ENCODE data around the gene CAPN11.

CAPN11 gene

GRCh38 chr6:44150317-44150917 lies 8.2 kb upstream of the CAPN11 start:
- Histone ChIP-seq H3K4me1 (ENCODE audit: control insufficient read depth, insufficient read depth, low read length) (no peaks in the 10 kb centered on the region), H3K36me3 (ENCODE audit: control insufficient read depth in 2 of 2, insufficient read depth in 1 of 2, low read length in 2 of 2) (peaks cover 5 to 59% of the 10 kb centered on the region in 2 experiments; a peak in 2 of 3 replicates), H3K9me3 (ENCODE audit: control insufficient read depth, insufficient read depth, low read depth, low read length) (no peaks in the 10 kb centered on the region), H3K4me3 (ENCODE audit: low read depth, low read length) (no peak overlapping the region), H3K27ac (ENCODE audit: extremely low read depth, low read depth, low read length) (no peak overlapping the region)
- ChIA-PET CTCF (interaction anchor here (1.0 to 4.4 kb wide), 5 partner anchors 11 to 56 kb away, joined by 3 to 35 read pairs (median 27); no protein-coding TSS in a partner anchor), POLR2A (interaction anchor here (0.6 kb wide), 1 partner anchor 17 kb away, joined by 3 read pairs; no protein-coding TSS in a partner anchor)
- TF ChIP-seq GLIS1 (tag by site-specific recombination; IDR thresholded peaks at IDR 0.05) (peak; percentile 34; the same call in 1 of the 2 replicates), ZNF398 (tag by site-specific recombination; IDR thresholded peaks at IDR 0.05) (peak; percentile 59), ZNF639 (tag by site-specific recombination; IDR thresholded peaks at IDR 0.05) (no peak)

- ChIA-PET POLR2A (no interaction called here), CTCF (interaction anchor here (0.6 to 4.4 kb wide), 19 partner anchors 8 to 437 kb away, joined by 3 to 35 read pairs (median 4); partner anchors contain the start of gene SLC35B2)
- peaks cover 0 to 51% of the 10 kb centered on the region in 2 experiments; a peak in 1 of 3 replicates for H3K36me3 ChIP-seq (ENCODE audit: control insufficient read depth in 2 of 2, insufficient read depth in 1 of 2, low read length in 2 of 2)
- TF ChIP-seq SP7 (tag by site-specific recombination; IDR thresholded peaks at IDR 0.05) (peak; percentile 59; the same call in 1 of the 2 replicates), ZNF19 (tag by site-specific recombination; IDR thresholded peaks at IDR 0.05; ENCODE audit: low read depth) (no peak), ZNF335 (tag by site-specific recombination; conservative IDR thresholded peaks at IDR 0.05) (no peak), ZNF24 (tag by site-specific recombination; IDR thresholded peaks at IDR 0.05) (no peak), ZNF76 (tag by site-specific recombination; IDR thresholded peaks at IDR 0.05; ENCODE audit: borderline replicate concordance, low read depth) (no peak), ZNF776 (tag by site-specific recombination; IDR thresholded peaks at IDR 0.05; ENCODE audit: borderline replicate concordance) (no peak), ZIC2 (tag by site-specific recombination; IDR thresholded peaks at IDR 0.05) (peak; percentile 72), ZNF561 (tag by site-specific recombination; IDR thresholded peaks at IDR 0.05; ENCODE audit: borderline replicate concordance) (peak; percentile 47; the same call in 1 of the 2 replicates), ZNF449 (tag by site-specific recombination; IDR thresholded peaks at IDR 0.05) (no peak), ZNF26 (tag by site-specific recombination; IDR thresholded peaks at IDR 0.05) (no peak), ZNF184 (tag by site-specific recombination; IDR thresholded peaks at IDR 0.05) (no peak), ZNF391 (tag by site-specific recombination; IDR thresholded peaks at IDR 0.05; ENCODE audit: borderline replicate concordance, low read depth) (no peak), GLIS1 (tag by site-specific recombination; IDR thresholded peaks at IDR 0.05) (peak; percentile 22; the same call in 1 of the 2 replicates), FEZF1 (tag by site-specific recombination; IDR thresholded peaks at IDR 0.05) (no peak), ZNF341 (tag by site-specific recombination; IDR thresholded peaks at IDR 0.05; ENCODE audit: low read depth) (no peak), PBX3 (CRISPR knock-in tag; IDR thresholded peaks at IDR 0.05) (peak; percentile 91), KLF8 (tag by site-specific recombination; IDR thresholded peaks at IDR 0.05) (0 out of 2 replicates have a peak, but pooled peaks have one; percentile 25), ZNF501 (tag by site-specific recombination; IDR thresholded peaks at IDR 0.05) (peak; percentile 66), ZFP69B (tag by site-specific recombination; IDR thresholded peaks at IDR 0.05) (no peak), ZNF654 (tag by site-specific recombination; IDR thresholded peaks at IDR 0.05; ENCODE audit: low read depth) (peak; percentile 31)
Observed at GRCh38 chr6:44151348-44152108, 7.1 kb upstream of the CAPN11 start.

More at GRCh38 chr6:44151348-44152108, 7.1 kb upstream of the CAPN11 start:
- no peaks in the 10 kb centered on the region for H3K9me3 ChIP-seq (ENCODE audit: control insufficient read depth, insufficient read depth, low read depth, low read length)
- H3K4me3 ChIP-seq (ENCODE audit: low read depth, low read length) = no peak overlapping the region
- no peak overlapping the region for H3K27ac ChIP-seq (ENCODE audit: extremely low read depth, low read depth, low read length)
- no peaks in the 10 kb centered on the region for H3K4me1 ChIP-seq (ENCODE audit: control insufficient read depth, insufficient read depth, low read length)

All from HEK293 (cell line).